Caco-2 (cell line): ENCODE results near the gene PLIN5. TPM values are rescaled to one million over a fixed set of nuclear protein-coding genes. Genes with fewer than 3 reads are reported as not detected.

Source experiments
- BruUV-seq: library from RNA; stranded (reverse); fragments of 400-500 nt; replicated peaks from 2 replicates; lab custom pipeline; 2021; lab: Mats Ljungman, UMichigan
- CTCF ChIA-PET: fragments of 300-600 bp; sonication (Branson Sonifier 250); formaldehyde crosslinking; loops from one replicate; lab custom pipeline; 2022; ENCODE audit warnings: antibody characterized with exemption; lab: Charles Lee
- POLR2A ChIA-PET: fragments of 300-600 bp; sonication (Branson Sonifier 250); formaldehyde crosslinking; loops from one replicate; lab custom pipeline; 2022; ENCODE audit warnings: antibody characterized with exemption; lab: Charles Lee
- DNase-seq, 2 experiments: peaks; one replicate each; pipeline versions ENCODE4 v3.0.0 to v3.0.0-alpha.2; 2020 to 2022
- H3K27me3 ChIP-seq: replicated peaks from 2 replicates; pipeline ENCODE4 v1.6.0; 2011; ENCODE audit warnings: low read length; ENCODE audit not compliant: control insufficient read depth, insufficient read depth
- H3K36me3 ChIP-seq: 2 replicates; pipeline ENCODE4 v1.5.1; 2011; ENCODE audit warnings: low read length; ENCODE audit not compliant: control insufficient read depth, insufficient read depth
- H3K4me1 ChIP-seq: fragments of 250-450 bp; sonication (Bioruptor Pico); 2 replicates; pipeline ENCODE4 v1.5.1; 2020; ENCODE audit warnings: mild to moderate bottlenecking
- H3K4me3 ChIP-seq: 2 replicates; pipeline ENCODE4 v1.5.1; 2011; ENCODE audit warnings: low read depth, mild to moderate bottlenecking, control low read depth, low read length
- H3K9me3 ChIP-seq: fragments of 250-450 bp; sonication (Bioruptor Pico); 2 replicates; pipeline ENCODE4 v1.5.1; 2020; ENCODE audit warnings: mild to moderate bottlenecking, moderate library complexity
- H3K27ac Mint-ChIP-seq: one replicate; pipeline ENCODE4 v1.8.0; 2022; ENCODE audit warnings: mixed read lengths; ENCODE audit not compliant: unreplicated experiment
- H3K27me3 Mint-ChIP-seq: one replicate; pipeline ENCODE4 v1.8.0; 2022; ENCODE audit warnings: mixed read lengths; ENCODE audit not compliant: insufficient read depth, unreplicated experiment
- H3K36me3 Mint-ChIP-seq: one replicate; pipeline ENCODE4 v1.8.0; 2022; ENCODE audit warnings: mild to moderate bottlenecking, mixed read lengths; ENCODE audit not compliant: insufficient read depth, unreplicated experiment
- H3K4me1 Mint-ChIP-seq: one replicate; pipeline ENCODE4 v1.8.0; 2022; ENCODE audit warnings: low read depth, mixed read lengths; ENCODE audit not compliant: unreplicated experiment
- H3K4me3 Mint-ChIP-seq: one replicate; pipeline ENCODE4 v1.8.0; 2022; ENCODE audit warnings: mild to moderate bottlenecking, moderate library complexity, mixed read lengths; ENCODE audit not compliant: unreplicated experiment
- H3K9me3 Mint-ChIP-seq: one replicate; pipeline ENCODE4 v1.8.0; 2022; ENCODE audit warnings: mixed read lengths; ENCODE audit not compliant: unreplicated experiment
- CTCF ChIP-seq, 2 experiments: fragments of 200-600 bp in 1 of 2; IDR thresholded peaks; 1 replicate in 1 of 2; 2 replicates in 1 of 2; pipeline versions ENCODE4 v1.5.1 to v1.8.0; 2011 to 2022; ENCODE audit warnings: antibody characterized with exemption in 1 of 2, control low read depth in 1 of 2, inconsistent platforms in 1 of 2, low read depth in 1 of 2, low read length in 1 of 2, mild to moderate bottlenecking in 1 of 2, moderate library complexity in 1 of 2; ENCODE audit not compliant: insufficient read depth in 1 of 2, severe bottlenecking in 1 of 2, unreplicated experiment in 1 of 2
- intact Hi-C: fragments of 100-400 bp; cut with micrococcal nuclease; formaldehyde crosslinking; loops from one replicate; pipeline ENCODE4 v1.10.0; 2022; ENCODE audit not compliant: unreplicated experiment
- total RNA-seq: library from RNA; stranded (reverse); gene quantifications from 2 replicates; pipeline ENCODE4 v1.2.3, GENCODE V29; 2022

Gene PLIN5
- total RNA-seq, 1 experiment from 2014 or later = 0.73 TPM

GRCh38 chr19:4519172-4519496, 15.9 kb downstream of the PLIN5 start:
- H3K27ac Mint-ChIP-seq = no peak overlapping the region
- Histone ChIP-seq H3K27me3 (no peaks in the 10 kb centered on the region), H3K4me1 (peaks cover 16% of the 10 kb centered on the region), H3K9me3 (no peaks in the 10 kb centered on the region), H3K4me3 (no peak overlapping the region), H3K36me3 (no peaks in the 10 kb centered on the region)
- no peak overlapping the region for H3K4me3 Mint-ChIP-seq
- CTCF ChIA-PET = no interaction called here
- peaks cover 14% of the 10 kb centered on the region for H3K4me1 Mint-ChIP-seq
- intact Hi-C loops = no loop called here
- no peak for DNase-seq
- no peaks in the 10 kb centered on the region for H3K9me3 Mint-ChIP-seq
- BruUV-seq = no TSS peak
- no peak for TF ChIP-seq CTCF (IDR thresholded peaks at IDR 0.05; ENCODE audit: insufficient read depth in 1 of 2, low read depth in 1 of 2, low read length in 1 of 2, severe bottlenecking in 1 of 2, unreplicated experiment in 1 of 2)
- no peaks in the 10 kb centered on the region for H3K36me3 Mint-ChIP-seq
- no peaks in the 10 kb centered on the region for H3K27me3 Mint-ChIP-seq
- POLR2A ChIA-PET = no interaction called here

- Histone ChIP-seq H3K27me3 (no peaks in the 10 kb centered on the region), H3K4me1 (peaks cover 16% of the 10 kb centered on the region), H3K9me3 (no peaks in the 10 kb centered on the region), H3K4me3 (no peak within 1 kb of the TSS), H3K36me3 (no peaks in the 10 kb centered on the region)
- intact Hi-C loops = no loop called here
- H3K4me3 Mint-ChIP-seq = no peak within 1 kb of the TSS
- no peaks in the 10 kb centered on the region for H3K36me3 Mint-ChIP-seq
- peaks cover 14% of the 10 kb centered on the region for H3K4me1 Mint-ChIP-seq
- H3K27ac Mint-ChIP-seq = no peak within 1 kb of the TSS
- no peak for TF ChIP-seq CTCF (IDR thresholded peaks at IDR 0.05; ENCODE audit: insufficient read depth in 1 of 2, low read depth in 1 of 2, low read length in 1 of 2, severe bottlenecking in 1 of 2, unreplicated experiment in 1 of 2)
- CTCF ChIA-PET = no interaction called here
- POLR2A ChIA-PET = no interaction called here
- BruUV-seq = no TSS peak
- H3K9me3 Mint-ChIP-seq = no peaks in the 10 kb centered on the region
- DNase-seq = no peak
- no peaks in the 10 kb centered on the region for H3K27me3 Mint-ChIP-seq
Observed at GRCh38 chr19:4518345-4519171, 16.5 kb downstream of the PLIN5 start, which contains the start of gene PLIN4. PLIN4 (minus strand) TSS chr19:4518486; CDS start chr19:4518272, 214 bp downstream.

GRCh38 chr19:4517451-4518057, 17.5 kb downstream of the PLIN5 start:
- no peaks in the 10 kb centered on the region for H3K27me3 Mint-ChIP-seq
- ChIA-PET POLR2A (no interaction called here), CTCF (no interaction called here)
- BruUV-seq = no TSS peak
- Histone ChIP-seq H3K27me3 (no peaks in the 10 kb centered on the region), H3K9me3 (no peaks in the 10 kb centered on the region), H3K4me1 (peaks cover 16% of the 10 kb centered on the region), H3K4me3 (no peak overlapping the region), H3K36me3 (no peaks in the 10 kb centered on the region)
- intact Hi-C loops = no loop called here
- no peak for DNase-seq
- peaks cover 14% of the 10 kb centered on the region for H3K4me1 Mint-ChIP-seq
- no peaks in the 10 kb centered on the region for H3K36me3 Mint-ChIP-seq
- no peak overlapping the region for H3K4me3 Mint-ChIP-seq
- no peak for TF ChIP-seq CTCF (IDR thresholded peaks at IDR 0.05; ENCODE audit: insufficient read depth in 1 of 2, low read depth in 1 of 2, low read length in 1 of 2, severe bottlenecking in 1 of 2, unreplicated experiment in 1 of 2)
- no peaks in the 10 kb centered on the region for H3K9me3 Mint-ChIP-seq
- no peak overlapping the region for H3K27ac Mint-ChIP-seq
